Thoracic aorta (tissue), 2 donors: ENCODE results near the gene PCIF1. TPM values are rescaled to one million over a fixed set of nuclear protein-coding genes. Genes with fewer than 3 reads are reported as not detected.
A peak's percentile ranks its signal among the peaks of the same experiment; 100 is the strongest.

Experiments
- ATAC-seq: fragments of 150-250 bp; one replicate; pipeline ENCODE4 v1.8.0; 2017; ENCODE audit warnings: low read depth; ENCODE audit not compliant: insufficient number of reproducible peaks, low FRiP score
- DNase-seq: peaks from one replicate; pipeline ENCODE4 v3.0.0-alpha.2; 2020; ENCODE audit warnings: low spot score
- H3K27ac ChIP-seq, 2 donors: fragments of 200-600 bp; sonication (generic); 1 replicate in 1 of 2; 2 replicates in 1 of 2; pipeline ENCODE4 v1.5.1; 2016; ENCODE audit warnings: mild to moderate bottlenecking in 2 of 2, moderate library complexity in 2 of 2
- H3K27me3 ChIP-seq: fragments of 200-600 bp; sonication (generic); replicated peaks from 2 replicates; pipeline ENCODE4 v1.6.0; 2016; ENCODE audit warnings: mild to moderate bottlenecking; ENCODE audit not compliant: insufficient read depth
- H3K36me3 ChIP-seq: fragments of 200-600 bp; sonication (generic); one replicate; pipeline ENCODE4 v1.5.1; 2016
- H3K4me1 ChIP-seq, 2 donors: fragments of 200-600 bp; sonication (generic); 1 replicate in 1 of 2; 2 replicates in 1 of 2; pipeline versions ENCODE4 v1.5.1 to v1.6.0; 2016; ENCODE audit warnings: low read depth in 2 of 2, mild to moderate bottlenecking in 1 of 2; ENCODE audit not compliant: control insufficient read depth in 1 of 2
- H3K4me3 ChIP-seq: fragments of 200-600 bp; sonication (generic); 2 replicates; pipeline ENCODE4 v1.5.1; 2016; ENCODE audit warnings: mild to moderate bottlenecking
- H3K9me3 ChIP-seq: fragments of 200-600 bp; sonication (generic); 2 replicates; pipeline ENCODE4 v1.5.1; 2016
- total RNA-seq, 2 donors: library from RNA; depleted of rRNA; stranded (reverse); fragments of >200 nt; gene quantifications; one replicate each; pipeline versions ENCODE4 v1.1.0 to v1.2.3, GENCODE V29; 2016
- TF ChIP-seq, protein P1 (sequence below): fragments of 200-600 bp; sonication (generic); IDR thresholded peaks from one replicate; pipeline ENCODE4 v1.5.1; 2019; ENCODE audit warnings: antibody characterized with exemption

PCIF1 gene
- total RNA-seq, 2 donors from 2014 or later, result 22.6 to 34.7 TPM

GRCh38 chr20:45921337-45922189 lies 12.9 kb upstream of the PCIF1 start:
- ATAC-seq (no peak), DNase-seq (no peak)
- Histone ChIP-seq H3K4me1 (peaks cover 6 to 26% of the 10 kb centered on the region in 2 donors), H3K27ac (no peak overlapping the region), H3K4me3 (no peak overlapping the region), H3K36me3 (no peaks in the 10 kb centered on the region), H3K9me3 (no peaks in the 10 kb centered on the region), H3K27me3 (no peaks in the 10 kb centered on the region)
- TF ChIP-seq, protein P1, sequence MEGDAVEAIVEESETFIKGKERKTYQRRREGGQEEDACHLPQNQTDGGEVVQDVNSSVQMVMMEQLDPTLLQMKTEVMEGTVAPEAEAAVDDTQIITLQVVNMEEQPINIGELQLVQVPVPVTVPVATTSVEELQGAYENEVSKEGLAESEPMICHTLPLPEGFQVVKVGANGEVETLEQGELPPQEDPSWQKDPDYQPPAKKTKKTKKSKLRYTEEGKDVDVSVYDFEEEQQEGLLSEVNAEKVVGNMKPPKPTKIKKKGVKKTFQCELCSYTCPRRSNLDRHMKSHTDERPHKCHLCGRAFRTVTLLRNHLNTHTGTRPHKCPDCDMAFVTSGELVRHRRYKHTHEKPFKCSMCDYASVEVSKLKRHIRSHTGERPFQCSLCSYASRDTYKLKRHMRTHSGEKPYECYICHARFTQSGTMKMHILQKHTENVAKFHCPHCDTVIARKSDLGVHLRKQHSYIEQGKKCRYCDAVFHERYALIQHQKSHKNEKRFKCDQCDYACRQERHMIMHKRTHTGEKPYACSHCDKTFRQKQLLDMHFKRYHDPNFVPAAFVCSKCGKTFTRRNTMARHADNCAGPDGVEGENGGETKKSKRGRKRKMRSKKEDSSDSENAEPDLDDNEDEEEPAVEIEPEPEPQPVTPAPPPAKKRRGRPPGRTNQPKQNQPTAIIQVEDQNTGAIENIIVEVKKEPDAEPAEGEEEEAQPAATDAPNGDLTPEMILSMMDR, result no peak

DNA sequence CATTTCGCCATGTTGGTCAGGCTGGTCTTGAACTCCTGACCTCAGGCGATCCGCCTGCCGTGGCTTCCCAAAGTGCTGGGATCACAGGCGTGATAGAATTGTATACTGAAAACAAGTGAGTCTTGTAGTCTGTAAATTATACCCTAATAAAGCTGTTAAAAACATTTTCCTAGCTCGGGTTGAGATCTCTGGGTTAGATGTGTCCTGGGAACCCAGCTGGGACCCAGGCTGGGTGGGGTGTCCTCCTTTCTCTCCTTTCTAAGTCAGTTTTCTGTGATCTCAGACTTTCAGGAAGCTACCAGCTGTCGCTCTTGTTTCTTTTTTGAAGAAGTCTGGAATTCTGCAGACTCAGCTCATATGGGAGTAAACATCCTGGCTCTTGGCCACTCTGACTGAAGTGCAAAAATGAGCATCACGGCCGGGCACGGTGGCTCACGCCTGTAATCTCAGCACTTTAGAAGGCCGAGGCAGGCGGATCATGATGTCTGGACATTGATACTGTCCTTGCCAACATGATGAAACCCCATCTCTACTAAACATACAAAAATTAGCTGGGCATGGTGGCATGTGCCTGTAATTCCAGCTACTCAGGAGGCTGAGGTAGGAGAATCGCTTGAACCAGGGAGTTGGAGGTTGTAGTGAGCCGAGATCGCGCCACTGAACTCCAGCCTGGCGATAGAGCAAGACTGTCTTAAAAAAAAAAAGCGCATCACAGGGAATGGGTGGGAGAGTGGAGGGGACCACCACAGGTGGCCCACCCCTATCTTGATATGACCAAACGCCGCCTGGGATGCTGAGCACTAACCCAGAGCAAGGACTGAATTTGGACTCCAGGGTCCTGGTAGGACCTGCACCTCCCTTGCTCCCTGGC lies 9.9 kb upstream of the PCIF1 start:
- peaks cover 6 to 18% of the 10 kb centered on the region in 2 donors for H3K4me1 ChIP-seq
- ATAC-seq, result peak; percentile 32
- no peaks in the 10 kb centered on the region for H3K36me3 ChIP-seq
- H3K27ac ChIP-seq, result peak overlapping the region in 1 of 2 donors; percentile 65
- H3K27me3 ChIP-seq, result no peaks in the 10 kb centered on the region
- no peaks in the 10 kb centered on the region for H3K9me3 ChIP-seq
- H3K4me3 ChIP-seq, result peak overlapping the region; percentile 40
- TF ChIP-seq, protein P1, result no peak
- DNase-seq, result no peak

DNA sequence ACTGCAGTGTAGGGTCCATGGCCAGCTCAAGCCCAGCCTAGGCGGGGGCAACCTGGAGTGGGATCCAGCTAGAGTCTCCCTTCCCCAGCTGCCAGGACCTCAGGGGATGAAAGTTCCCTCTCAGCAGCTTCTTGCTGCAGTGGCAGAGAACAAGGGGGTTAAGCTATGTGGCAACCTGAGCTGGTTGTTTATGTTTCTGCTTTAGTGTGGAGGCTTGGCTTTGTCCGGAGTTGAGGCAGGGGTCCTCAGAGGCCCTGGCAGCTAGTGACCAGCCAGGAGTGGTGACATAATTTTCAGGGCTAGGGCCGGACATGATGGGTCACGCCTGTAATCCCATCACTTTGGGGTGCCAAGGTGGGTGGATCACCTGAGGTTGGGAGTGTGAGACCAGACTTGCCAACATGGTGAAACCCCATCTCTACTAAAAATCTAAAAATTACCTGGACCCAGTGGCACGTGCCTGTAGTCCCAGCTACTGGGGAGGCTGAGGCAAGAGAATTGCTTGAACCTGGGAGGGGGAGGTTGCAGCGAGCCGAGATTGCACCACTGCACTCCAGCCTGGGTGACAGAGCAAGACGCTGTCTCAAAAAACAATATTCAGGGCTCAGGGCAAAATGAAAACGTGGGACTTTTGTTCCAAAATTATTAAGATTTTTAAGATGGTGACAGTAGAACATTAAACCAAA lies 8.5 kb upstream of the PCIF1 start:
- no peak overlapping the region for H3K27ac ChIP-seq

GRCh38 chr20:45926731-45927070 lies 7.8 kb upstream of the PCIF1 start:
- Histone ChIP-seq H3K9me3 (no peaks in the 10 kb centered on the region), H3K27ac (no peak overlapping the region), H3K36me3 (no peaks in the 10 kb centered on the region), H3K4me3 (no peak overlapping the region), H3K4me1 (peaks cover 6 to 15% of the 10 kb centered on the region in 2 donors), H3K27me3 (no peaks in the 10 kb centered on the region)
- DNase-seq (no peak), ATAC-seq (no peak)
- TF ChIP-seq, protein P1, result no peak

More for the DNA sequence above, 8.5 kb upstream of the PCIF1 start:
- Histone ChIP-seq H3K4me3 (no peak overlapping the region), H3K27me3 (no peaks in the 10 kb centered on the region), H3K4me1 (peaks cover 6 to 15% of the 10 kb centered on the region in 2 donors), H3K9me3 (no peaks in the 10 kb centered on the region), H3K36me3 (no peaks in the 10 kb centered on the region)
- DNase-seq (no peak), ATAC-seq (no peak)
- TF ChIP-seq, protein P1, result no peak
